Endodermal cell (in vitro differentiated cells): ENCODE data around the gene TMEM143. TPM values are rescaled to one million over a fixed set of nuclear protein-coding genes. Genes with fewer than 3 reads are reported as not detected.

Source experiments
- DNase-seq: peaks from one replicate; pipeline ENCODE4 v3.0.0-alpha.2; 2017
- H3K27ac ChIP-seq: 2 replicates; pipeline ENCODE4 v1.5.1; 2013; ENCODE audit warnings: mild to moderate bottlenecking, low read depth, low read length, moderate library complexity
- H3K27me3 ChIP-seq: 2 replicates; pipeline ENCODE4 v1.6.1; 2013; ENCODE audit warnings: mild to moderate bottlenecking, low read length, moderate library complexity; ENCODE audit not compliant: insufficient read depth, control insufficient read depth, poor library complexity, severe bottlenecking
- H3K36me3 ChIP-seq: 2 replicates; pipeline ENCODE4 v1.7.0; 2013; ENCODE audit warnings: mild to moderate bottlenecking, low read length, moderate library complexity; ENCODE audit not compliant: control insufficient read depth, insufficient read depth
- H3K4me1 ChIP-seq: one replicate; pipeline ENCODE4 v1.7.0; 2013; ENCODE audit warnings: low read length; ENCODE audit not compliant: control insufficient read depth, insufficient read depth
- H3K4me3 ChIP-seq: 2 replicates; pipeline ENCODE4 v1.5.1; 2013; ENCODE audit warnings: mild to moderate bottlenecking, low read length, moderate library complexity
- H3K9ac ChIP-seq: 2 replicates; pipeline ENCODE4 v1.6.1; 2013; ENCODE audit warnings: mild to moderate bottlenecking, low read length, moderate library complexity; ENCODE audit not compliant: poor library complexity, severe bottlenecking; ENCODE audit errors: extremely low read depth
- H3K9me3 ChIP-seq: 2 replicates; pipeline ENCODE4 v1.6.1; 2013; ENCODE audit warnings: mild to moderate bottlenecking, low read length, moderate library complexity; ENCODE audit not compliant: control insufficient read depth
- H3K27ac Mint-ChIP-seq: 2 replicates; pipeline ENCODE4 v1.8.0; 2020; ENCODE audit warnings: mixed read lengths
- H3K27me3 Mint-ChIP-seq: 2 replicates; pipeline ENCODE4 v1.8.0; 2021; ENCODE audit warnings: mild to moderate bottlenecking, mixed read lengths; ENCODE audit not compliant: insufficient read depth
- H3K36me3 Mint-ChIP-seq: 2 replicates; pipeline ENCODE4 v1.8.0; 2020; ENCODE audit warnings: low read depth, mixed read lengths
- H3K4me1 Mint-ChIP-seq: 2 replicates; pipeline ENCODE4 v1.8.0; 2020; ENCODE audit warnings: mixed read lengths
- H3K4me3 Mint-ChIP-seq: 2 replicates; pipeline ENCODE4 v1.8.0; 2020; ENCODE audit warnings: mild to moderate bottlenecking, moderate library complexity, mixed read lengths
- H3K9me3 Mint-ChIP-seq: 2 replicates; pipeline ENCODE4 v1.8.0; 2020; ENCODE audit warnings: mild to moderate bottlenecking, mixed read lengths
- CTCF ChIP-seq: fragments of 200-600 bp; sonication (generic); conservative IDR thresholded peaks from 2 replicates; pipeline ENCODE4 v1.5.0; 2021; ENCODE audit warnings: antibody characterized with exemption, mild to moderate bottlenecking
- WGBS, 2 experiments: methylation state at CpG; one replicate each; pipeline versions ENCODE4 v1.1.5 to v1.1.7; 2013; ENCODE audit warnings: missing lambda C conversion rate in 2 of 2, mixed read lengths in 1 of 2; ENCODE audit not compliant: insufficient coverage in 1 of 2, insufficient read length in 1 of 2; 5-methylcytosine and 5-hydroxymethylcytosine counted together
- total RNA-seq, 2 donors: library from RNA; stranded (reverse); fragmentation: NEBNext Ultra II Directional in 1 of 2; extraction: Animal tissue kit (Norgen Biotek cat#: 25700) in 1 of 2; gene quantifications; 2 replicates in 1 of 2; 3 replicates in 1 of 2; pipeline ENCODE4 v1.2.1, GENCODE V29; 2021

The TMEM143 gene
- total RNA-seq, 2 donors from 2014 or later = 13.9 to 19.1 TPM

- no peaks in the 10 kb centered on the region for H3K27me3 ChIP-seq
- H3K36me3 ChIP-seq = peaks cover 25% of the 10 kb centered on the region
- no peak overlapping the region for H3K9ac ChIP-seq
- Mint-ChIP-seq H3K4me3 (no peak overlapping the region), H3K9me3 (no peaks in the 10 kb centered on the region), H3K4me1 (no peaks in the 10 kb centered on the region), H3K36me3 (peaks cover 26% of the 10 kb centered on the region), H3K27me3 (peaks cover 7% of the 10 kb centered on the region), H3K27ac (no peak overlapping the region)
- TF ChIP-seq CTCF = no peak
- WGBS, 2 experiments = 90 to 91% methylated on average over 5 of the region's 5 CpGs
- no peaks in the 10 kb centered on the region for H3K4me1 ChIP-seq
- H3K27ac ChIP-seq = no peak overlapping the region
- H3K4me3 ChIP-seq = no peak overlapping the region
- H3K9me3 ChIP-seq = no peaks in the 10 kb centered on the region
- DNase-seq = no peak
Measured at GRCh38 chr19:48379058-48379457, 15.3 kb upstream of the TMEM143 start.

GRCh38 chr19:48378194-48378570 is 14.4 kb upstream of the TMEM143 start:
- H3K4me1 ChIP-seq = no peaks in the 10 kb centered on the region

GRCh38 chr19:48373567-48373966 is 9.8 kb upstream of the TMEM143 start:
- H3K9ac ChIP-seq = no peak overlapping the region
- WGBS, 2 experiments = 88 to 100% methylated on average over 7 to 11 of the region's 11 CpGs

More at GRCh38 chr19:48378194-48378570, 14.4 kb upstream of the TMEM143 start:
- Histone ChIP-seq H3K36me3 (peaks cover 18% of the 10 kb centered on the region), H3K27me3 (no peaks in the 10 kb centered on the region), H3K27ac (no peak overlapping the region), H3K9ac (no peak overlapping the region), H3K9me3 (no peaks in the 10 kb centered on the region), H3K4me3 (no peak overlapping the region)
- no peak for DNase-seq
- Mint-ChIP-seq H3K27me3 (peaks cover 10% of the 10 kb centered on the region), H3K36me3 (peaks cover 19% of the 10 kb centered on the region), H3K4me1 (no peaks in the 10 kb centered on the region), H3K27ac (no peak overlapping the region), H3K9me3 (no peaks in the 10 kb centered on the region), H3K4me3 (no peak overlapping the region)
- 93 to 96% methylated on average over 10 of the region's 10 CpGs for WGBS, 2 experiments
- TF ChIP-seq CTCF = no peak

More at GRCh38 chr19:48373567-48373966, 9.8 kb upstream of the TMEM143 start:
- H3K36me3 Mint-ChIP-seq = no peaks in the 10 kb centered on the region
- no peak for DNase-seq
- H3K4me1 Mint-ChIP-seq = no peaks in the 10 kb centered on the region
- no peak overlapping the region for H3K27ac ChIP-seq
- H3K27ac Mint-ChIP-seq = no peak overlapping the region
- H3K27me3 ChIP-seq = no peaks in the 10 kb centered on the region
- no peaks in the 10 kb centered on the region for H3K9me3 Mint-ChIP-seq
- no peaks in the 10 kb centered on the region for H3K9me3 ChIP-seq
- H3K4me3 ChIP-seq = no peak overlapping the region
- peaks cover 29% of the 10 kb centered on the region for H3K27me3 Mint-ChIP-seq
- no peak for TF ChIP-seq CTCF
- no peaks in the 10 kb centered on the region for H3K36me3 ChIP-seq
- no peak overlapping the region for H3K4me3 Mint-ChIP-seq
- no peaks in the 10 kb centered on the region for H3K4me1 ChIP-seq
